GM19328 (cell line): ENCODE data around the gene SCN3B.
"Not testable (repeated sequence)": the region's sequence is repeated elsewhere in the genome, so short reads cannot be mapped to it uniquely, and the experiment has no call there.

Experiments used
- ATAC-seq: cut with Tn5 transposase; IDR thresholded peaks from one replicate; pipeline ENCODE4 v1.9.1; 2021; ENCODE audit warnings: mild to moderate bottlenecking, moderate library complexity; ENCODE audit not compliant: unreplicated experiment

The SCN3B gene

GRCh38 chr11:123654566-123655081, at the start of gene SCN3B:
Gene SCN3B, minus strand, starts transcription at chr11:123654624. Its CDS starts 823 bp downstream, at chr11:123653801.
- no peak for ATAC-seq

DNA sequence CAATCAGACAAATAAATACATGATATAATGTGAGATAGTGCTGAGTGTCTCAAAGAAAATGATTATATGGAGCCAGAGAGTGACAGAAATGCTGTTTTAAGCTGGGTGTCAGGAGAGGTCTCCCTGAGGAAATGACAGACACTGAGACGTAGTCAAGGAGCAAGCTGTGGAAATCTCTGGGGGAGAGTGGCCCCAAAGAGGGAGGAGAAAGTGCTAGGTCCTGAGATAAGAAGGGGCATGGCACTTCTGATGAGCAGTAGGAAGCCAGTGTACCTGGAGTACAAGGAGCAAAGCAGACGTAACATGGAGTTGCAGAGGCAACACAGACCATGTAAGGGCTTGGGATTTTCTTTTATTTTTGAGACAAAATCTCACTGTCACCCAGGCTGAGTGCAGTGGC, 48.3 kb upstream of the SCN3B start:
- no peak for ATAC-seq

DNA sequence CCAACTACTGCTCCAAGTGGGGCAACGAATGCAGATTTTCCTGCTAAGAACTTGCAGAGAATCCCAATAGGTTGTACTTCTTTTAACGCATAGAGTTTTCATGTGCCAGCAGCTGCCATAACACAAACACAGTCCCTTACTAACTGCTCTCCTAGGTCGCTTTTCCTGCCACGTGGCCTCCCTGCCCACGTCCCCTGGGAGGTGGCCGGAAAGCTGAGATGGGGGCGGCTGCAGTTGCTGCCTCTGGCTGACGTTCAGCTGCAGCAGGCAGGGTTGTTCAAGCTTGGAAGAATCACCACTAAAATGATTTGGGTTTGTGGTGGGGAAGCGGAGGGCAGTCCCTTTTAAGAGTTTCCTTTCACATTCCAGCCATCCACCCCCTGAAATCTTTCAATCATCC, 47.7 kb upstream of the SCN3B start:
- no peak for ATAC-seq

GRCh38 chr11:123700772-123701171, 46.3 kb upstream of the SCN3B start:
- no peak for ATAC-seq

GRCh38 chr11:123698546-123699127, 44.2 kb upstream of the SCN3B start:
- no peak for ATAC-seq

DNA sequence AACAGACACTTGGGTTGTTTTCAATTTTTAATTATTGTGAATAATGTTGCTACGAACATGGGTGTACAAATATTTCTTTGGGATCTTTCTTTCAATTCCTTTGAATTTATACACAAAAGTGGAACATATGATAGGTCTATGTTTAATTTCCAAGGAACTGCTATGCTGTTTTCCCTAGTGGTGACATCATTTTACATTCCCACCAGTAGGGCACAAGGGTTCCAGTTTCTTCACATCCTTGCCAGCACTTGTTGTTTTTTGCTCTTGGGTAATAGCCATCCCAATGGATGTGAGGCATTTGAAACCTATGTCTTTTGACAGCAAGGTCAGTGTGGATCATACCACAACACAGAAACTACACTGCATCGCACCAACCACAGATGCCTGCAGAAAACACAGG, 41.8 kb upstream of the SCN3B start:
- no peak for ATAC-seq

DNA sequence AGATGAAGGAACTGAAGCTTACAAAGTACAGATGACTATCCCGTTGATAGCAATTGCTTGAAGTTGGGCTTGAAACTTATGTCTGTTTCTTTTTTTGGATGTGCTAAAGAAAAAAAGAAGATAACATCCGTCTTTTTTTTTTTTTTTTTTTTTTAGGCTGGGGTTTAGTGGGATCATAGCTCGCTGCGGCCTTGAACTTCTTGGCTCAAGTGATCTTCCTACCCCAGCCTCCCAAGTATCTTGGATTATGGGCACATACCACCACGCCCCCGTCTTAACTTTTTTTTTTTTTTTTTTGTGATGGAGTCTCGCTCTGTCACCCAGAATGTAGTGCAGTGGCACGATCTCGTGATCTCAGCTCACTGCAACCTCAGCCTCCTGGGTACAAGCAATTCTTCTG, 40.8 kb upstream of the SCN3B start:
- no peak for ATAC-seq

DNA sequence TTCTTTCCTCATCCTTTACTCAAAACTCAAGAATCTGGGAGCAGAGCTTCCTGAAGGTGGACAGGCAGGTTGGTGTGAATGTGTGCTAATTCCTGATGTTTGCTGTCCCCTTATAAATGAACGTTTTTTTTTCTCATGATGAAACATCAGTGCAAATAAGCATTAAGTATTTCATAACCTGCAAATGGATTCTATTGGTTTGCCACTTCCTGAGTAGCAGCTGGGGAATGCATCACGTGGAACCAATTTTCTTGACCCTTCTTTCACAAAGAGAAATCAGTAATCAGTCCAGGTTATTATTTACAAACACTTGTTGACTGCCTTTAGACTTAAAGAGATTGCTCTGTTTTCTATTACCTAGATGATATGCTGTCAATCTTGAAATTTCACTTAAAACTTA, 40.1 kb upstream of the SCN3B start:
- ATAC-seq = no peak

GRCh38 chr11:123692961-123693360, 38.5 kb upstream of the SCN3B start:
- ATAC-seq = no peak

GRCh38 chr11:123690485-123690884, 36.1 kb upstream of the SCN3B start:
- no peak for ATAC-seq

- ATAC-seq = no peak
Observed at GRCh38 chr11:123684601-123685000, 30.2 kb upstream of the SCN3B start.

DNA sequence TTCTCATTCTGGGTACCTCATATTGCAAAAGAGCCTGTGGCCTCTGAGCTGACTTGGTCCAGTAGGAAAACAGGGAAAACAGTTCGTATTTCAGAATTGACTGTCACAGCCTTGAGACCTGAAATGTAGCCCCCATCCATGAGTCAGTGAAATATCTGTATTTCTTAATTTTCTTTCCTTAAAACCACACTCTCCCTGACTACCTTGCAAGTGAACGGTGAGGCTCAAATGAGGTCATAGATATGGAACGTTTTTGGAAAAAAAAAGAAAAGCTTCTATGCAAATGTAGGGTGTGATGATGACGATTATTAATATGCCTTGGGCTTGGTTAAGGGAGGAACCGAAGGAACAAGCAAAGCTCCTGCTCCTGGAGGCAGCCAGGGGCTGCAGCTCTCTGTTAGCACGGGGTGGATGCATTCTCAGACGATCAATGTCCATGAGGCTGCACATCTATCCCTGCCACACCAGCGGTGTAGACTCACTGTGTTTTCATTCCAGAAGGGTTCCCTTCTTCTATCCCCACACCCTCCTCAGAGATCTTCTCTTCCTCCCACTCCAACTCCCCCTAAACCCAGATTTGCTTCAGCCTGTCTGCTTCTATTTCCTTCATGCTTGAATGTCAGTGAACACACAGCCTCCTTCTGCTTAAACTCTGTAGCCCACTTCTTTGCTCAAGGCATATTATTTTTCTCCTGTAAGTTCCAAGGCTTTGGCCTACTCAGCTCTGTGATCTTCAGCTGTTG, 29.2 kb upstream of the SCN3B start:
- ATAC-seq = no peak

DNA sequence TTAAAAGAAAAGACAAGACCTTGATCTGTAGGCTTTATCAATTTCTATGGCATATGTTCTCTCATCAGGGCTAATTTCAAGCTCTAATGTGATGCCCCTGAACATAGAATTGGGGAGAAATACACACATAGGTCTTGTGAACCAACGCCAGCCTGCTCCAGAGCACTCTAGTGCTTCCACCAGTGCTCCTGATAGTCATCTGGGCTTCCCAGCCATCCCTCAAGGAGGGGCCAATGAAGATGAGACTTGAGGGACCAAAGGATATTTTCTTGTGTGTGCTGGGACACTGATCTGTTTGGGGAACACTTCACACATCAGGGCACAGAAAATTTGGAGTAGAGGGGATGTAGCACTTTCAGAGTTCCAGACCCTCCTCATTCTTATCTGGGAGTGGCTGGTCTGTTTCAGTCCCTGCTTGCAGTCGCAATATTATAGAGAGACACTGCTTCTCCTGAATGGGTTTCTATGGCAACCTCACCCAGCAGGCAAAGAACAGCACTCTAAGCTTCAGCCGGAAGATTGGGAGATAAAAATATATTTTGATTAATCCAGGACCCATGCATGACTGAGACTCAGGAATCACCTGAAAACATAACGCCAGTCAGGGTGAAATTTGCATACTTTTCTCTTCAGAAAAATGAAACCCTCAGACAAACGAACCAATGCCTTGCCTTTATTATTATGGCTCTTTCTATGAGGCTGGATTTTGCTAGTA, 28.4 kb upstream of the SCN3B start:
- ATAC-seq = no peak

DNA sequence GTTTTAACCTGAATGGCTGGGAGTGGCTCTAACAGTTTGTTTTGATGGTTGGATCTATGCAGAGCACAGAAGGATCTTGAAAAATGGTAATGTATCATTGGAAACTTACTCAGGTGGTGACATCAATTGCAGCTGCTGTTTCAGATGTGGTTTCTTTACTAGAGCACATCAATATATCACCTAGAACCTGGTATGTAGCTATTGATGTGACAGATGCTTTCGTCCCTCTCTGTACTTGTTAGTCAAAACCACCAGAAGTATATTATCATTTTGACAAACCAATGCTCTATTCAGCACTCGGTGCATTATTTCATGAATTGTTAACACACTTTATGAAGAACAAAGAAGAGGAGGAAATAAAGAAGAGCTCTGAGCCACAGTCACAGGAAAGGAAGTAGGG, 26.6 kb upstream of the SCN3B start:
- ATAC-seq = no peak

- no peak for ATAC-seq
Observed at GRCh38 chr11:123678246-123678645, 23.8 kb upstream of the SCN3B start.

GRCh38 chr11:123677510-123677909, 23.1 kb upstream of the SCN3B start:
- ATAC-seq = no peak

GRCh38 chr11:123674297-123674696, 19.9 kb upstream of the SCN3B start:
- no peak for ATAC-seq

DNA sequence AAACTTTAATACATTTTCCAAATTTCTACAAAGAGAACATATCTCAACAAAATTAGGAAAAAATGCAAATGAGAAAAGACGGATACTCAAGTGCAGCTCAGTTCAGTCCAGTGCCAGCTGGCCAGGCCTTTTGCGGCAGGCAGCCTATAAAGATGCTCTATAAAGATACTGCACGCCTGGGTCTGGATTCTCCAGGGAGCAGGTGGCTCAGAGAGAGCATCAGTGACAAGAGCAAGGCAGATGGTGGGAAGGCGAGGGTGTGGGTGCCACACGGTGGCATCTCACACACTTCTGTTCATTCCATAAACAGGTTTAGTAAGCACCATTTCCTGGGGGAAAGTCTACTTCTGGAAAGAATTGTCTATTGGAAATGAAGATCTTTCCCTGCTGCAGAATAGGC, 18.1 kb upstream of the SCN3B start:
- no peak for ATAC-seq

GRCh38 chr11:123671534-123671933, 17.1 kb upstream of the SCN3B start:
- no peak for ATAC-seq

GRCh38 chr11:123670081-123670480, 15.7 kb upstream of the SCN3B start:
- ATAC-seq = no peak

DNA sequence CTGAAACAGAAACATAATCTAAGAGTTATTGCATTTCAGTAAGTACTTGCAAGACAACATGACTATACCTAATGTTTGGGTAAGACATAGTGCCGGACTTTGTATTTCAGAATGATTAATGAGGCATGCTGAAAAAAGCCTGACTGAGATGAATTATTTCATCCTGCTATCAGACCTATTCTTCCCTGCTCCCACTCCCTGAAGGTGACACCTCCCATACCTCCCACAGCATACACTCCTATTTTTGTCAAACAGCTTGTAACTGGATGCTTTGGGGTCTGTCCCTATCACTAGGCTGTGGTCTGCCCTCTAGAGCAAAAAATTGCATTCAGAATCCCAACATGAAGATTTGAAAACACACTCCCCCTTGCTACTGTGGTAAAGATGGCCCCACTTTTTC, 10.9 kb upstream of the SCN3B start:
- no peak for ATAC-seq

DNA sequence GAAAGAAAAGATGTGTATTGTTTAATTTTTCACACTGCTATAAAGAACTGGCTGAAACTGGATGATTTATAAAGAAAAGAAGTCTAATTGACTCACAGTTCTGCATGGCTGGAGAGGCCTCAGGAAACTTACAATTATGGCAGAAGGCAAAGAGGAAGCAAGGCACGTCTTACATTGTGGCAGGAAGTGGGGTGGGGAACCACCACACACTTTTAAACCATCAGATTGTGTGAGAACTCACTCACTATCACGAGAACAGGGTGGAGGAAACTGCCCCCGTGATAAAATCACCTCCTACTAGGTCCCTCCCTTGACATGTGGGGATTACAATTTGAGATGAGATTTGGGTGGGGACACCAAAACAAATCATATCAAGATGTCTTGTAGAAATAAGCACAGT, 5.5 kb upstream of the SCN3B start:
- not testable (repeated sequence) for ATAC-seq
